HEK293 (cell line): ENCODE results near the gene PHLPP2.
A peak's percentile ranks its signal among the peaks of the same experiment; 100 is the strongest.

Experiments used
- CTCF ChIA-PET: fragments of 350-600 bp; formaldehyde crosslinking; extraction: SDS; loops from one replicate; lab custom pipeline; 2021; ENCODE audit warnings: antibody characterized with exemption; lab: Yijun Ruan, JAX
- POLR2A ChIA-PET: fragments of 300-600 bp; formaldehyde crosslinking; extraction: SDS; loops from one replicate; lab custom pipeline; 2020; ENCODE audit warnings: antibody characterized with exemption, inconsistent platforms; lab: Yijun Ruan, JAX
- H3K27ac ChIP-seq: fragments of 200-500 bp; sonication (Bioruptor generic); 2 replicates; pipeline ENCODE4 v1.5.1; 2014; ENCODE audit warnings: low read depth, low read length, control low read depth, inconsistent platforms; ENCODE audit errors: extremely low read depth
- H3K36me3 ChIP-seq, 2 experiments: fragments of 200-500 bp in 1 of 2; sonication (Bioruptor generic) in 1 of 2; 1 replicate in 1 of 2; 2 replicates in 1 of 2; pipeline ENCODE4 v1.5.1; 2014 to 2017; ENCODE audit warnings: inconsistent platforms in 2 of 2, low read length in 2 of 2; ENCODE audit not compliant: control insufficient read depth in 2 of 2, insufficient read depth in 1 of 2
- H3K4me1 ChIP-seq: fragments of 200-500 bp; sonication (Bioruptor generic); 2 replicates; pipeline ENCODE4 v1.5.1; 2014; ENCODE audit warnings: mild to moderate bottlenecking, low read length, inconsistent platforms; ENCODE audit not compliant: control insufficient read depth, insufficient read depth
- H3K4me3 ChIP-seq: 2 replicates; pipeline ENCODE4 v1.5.1; 2011; ENCODE audit warnings: low read depth, mild to moderate bottlenecking, control low read depth, low read length, moderate library complexity
- H3K9me3 ChIP-seq: fragments of 200-500 bp; sonication (Bioruptor generic); 2 replicates; pipeline ENCODE4 v1.5.1; 2014; ENCODE audit warnings: low read depth, low read length, inconsistent platforms; ENCODE audit not compliant: control insufficient read depth, insufficient read depth
- HOXC10 ChIP-seq: sonication (generic); formaldehyde crosslinking; IDR thresholded peaks from 2 replicates; pipeline ENCODE4 v1.8.1; 2023; ENCODE audit warnings: mild to moderate bottlenecking, missing genetic modification reagents
- IKZF3 ChIP-seq: fragments of 450-650 bp; IDR thresholded peaks from 2 replicates; pipeline ENCODE4 v1.5.0; 2018; ENCODE audit warnings: missing biosample characterization, mild to moderate bottlenecking, missing genetic modification characterization, moderate library complexity
- MEIS1 ChIP-seq: sonication (generic); formaldehyde crosslinking; IDR thresholded peaks from 2 replicates; pipeline ENCODE4 v1.8.1; 2022; ENCODE audit warnings: missing genetic modification reagents, mild to moderate bottlenecking, borderline replicate concordance
- SP3 ChIP-seq: fragments of 450-650 bp; formaldehyde crosslinking; IDR thresholded peaks from 2 replicates; pipeline ENCODE4 v1.5.1; 2016; ENCODE audit warnings: missing biosample characterization, missing genetic modification characterization
- ZBTB20 ChIP-seq: fragments of 450-650 bp; formaldehyde crosslinking; IDR thresholded peaks from 2 replicates; pipeline ENCODE4 v1.5.1; 2016; ENCODE audit warnings: missing biosample characterization, missing genetic modification characterization
- ZBTB48 ChIP-seq: fragments of 450-650 bp; formaldehyde crosslinking; IDR thresholded peaks from 2 replicates; pipeline ENCODE4 v1.5.1; 2016; ENCODE audit warnings: missing biosample characterization, missing genetic modification characterization
- ZBTB7A ChIP-seq: fragments of 450-650 bp; formaldehyde crosslinking; IDR thresholded peaks from 2 replicates; pipeline ENCODE4 v1.5.1; 2016; ENCODE audit warnings: low read depth, missing biosample characterization, missing genetic modification characterization
- ZFHX2 ChIP-seq: fragments of 450-650 bp; formaldehyde crosslinking; conservative IDR thresholded peaks from 2 replicates; pipeline ENCODE4 v1.5.1; 2016; ENCODE audit warnings: missing biosample characterization, missing genetic modification characterization
- ZNF10 ChIP-seq: fragments of 450-650 bp; formaldehyde crosslinking; IDR thresholded peaks from 2 replicates; pipeline ENCODE4 v1.5.1; 2017; ENCODE audit warnings: missing biosample characterization, missing genetic modification characterization
- ZNF184 ChIP-seq: fragments of 450-650 bp; IDR thresholded peaks from 2 replicates; pipeline ENCODE4 v1.5.1; 2018; ENCODE audit warnings: missing biosample characterization, mild to moderate bottlenecking, missing genetic modification characterization
- ZNF292 ChIP-seq: fragments of 450-650 bp; formaldehyde crosslinking; IDR thresholded peaks from 2 replicates; pipeline ENCODE4 v1.5.1; 2016; ENCODE audit warnings: low read depth, missing biosample characterization, missing genetic modification characterization, borderline replicate concordance
- ZNF335 ChIP-seq: fragments of 450-650 bp; formaldehyde crosslinking; conservative IDR thresholded peaks from 2 replicates; pipeline ENCODE4 v1.5.1; 2016; ENCODE audit warnings: missing biosample characterization, missing genetic modification characterization
- ZNF341 ChIP-seq: fragments of 450-650 bp; formaldehyde crosslinking; IDR thresholded peaks from 2 replicates; pipeline ENCODE4; 2016; ENCODE audit warnings: low read depth, missing biosample characterization, missing genetic modification characterization
- ZNF394 ChIP-seq: fragments of 450-650 bp; formaldehyde crosslinking; IDR thresholded peaks from 2 replicates; pipeline ENCODE4 v1.5.1; 2016; ENCODE audit warnings: missing biosample characterization, missing genetic modification characterization, mild to moderate bottlenecking, moderate library complexity, borderline replicate concordance
- ZNF561 ChIP-seq: fragments of 450-650 bp; IDR thresholded peaks from 2 replicates; pipeline ENCODE4 v1.5.1; 2018; ENCODE audit warnings: missing biosample characterization, missing genetic modification characterization, borderline replicate concordance
- ZNF621 ChIP-seq: fragments of 450-650 bp; formaldehyde crosslinking; IDR thresholded peaks from 2 replicates; pipeline ENCODE4 v1.5.1; 2017; ENCODE audit warnings: missing biosample characterization, missing genetic modification characterization
- ZNF629 ChIP-seq: fragments of 450-650 bp; formaldehyde crosslinking; IDR thresholded peaks from 2 replicates; pipeline ENCODE4 v1.5.1; 2017; ENCODE audit warnings: missing biosample characterization, missing genetic modification characterization
- ZNF701 ChIP-seq: fragments of 450-650 bp; formaldehyde crosslinking; IDR thresholded peaks from 2 replicates; pipeline ENCODE4 v1.5.1; 2016; ENCODE audit warnings: missing biosample characterization, missing genetic modification characterization
- ZNF747 ChIP-seq: fragments of 450-650 bp; formaldehyde crosslinking; IDR thresholded peaks from 2 replicates; pipeline ENCODE4 v1.5.1; 2016; ENCODE audit warnings: missing biosample characterization, missing genetic modification characterization
- ZNF830 ChIP-seq: fragments of 450-650 bp; IDR thresholded peaks from 2 replicates; pipeline ENCODE4 v1.5.0; 2018; ENCODE audit warnings: missing biosample characterization, missing genetic modification characterization, low read depth, mild to moderate bottlenecking, moderate library complexity
- ZSCAN16 ChIP-seq: fragments of 450-650 bp; formaldehyde crosslinking; IDR thresholded peaks from 2 replicates; pipeline ENCODE4 v1.5.1; 2016; ENCODE audit warnings: missing biosample characterization, missing genetic modification characterization
- ZSCAN30 ChIP-seq: fragments of 450-650 bp; IDR thresholded peaks from 2 replicates; pipeline ENCODE4 v1.5.1; 2018; ENCODE audit warnings: missing biosample characterization, mild to moderate bottlenecking, missing genetic modification characterization, moderate library complexity
- TF ChIP-seq, protein P1 (sequence below): fragments of 450-650 bp; formaldehyde crosslinking; IDR thresholded peaks from 2 replicates; pipeline ENCODE4 v1.5.1; 2016; ENCODE audit warnings: missing biosample characterization, missing genetic modification characterization
- TF ChIP-seq, protein P2 (sequence below): fragments of 450-650 bp; formaldehyde crosslinking; IDR thresholded peaks from 2 replicates; pipeline ENCODE4 v1.5.1; 2017; ENCODE audit warnings: missing biosample characterization, missing genetic modification characterization
- TF ChIP-seq, protein P3 (sequence below): IDR thresholded peaks from 2 replicates; pipeline ENCODE4 v1.6.1; 2011; ENCODE audit warnings: mild to moderate bottlenecking, low read depth, low read length, borderline replicate concordance

PHLPP2 gene

DNA sequence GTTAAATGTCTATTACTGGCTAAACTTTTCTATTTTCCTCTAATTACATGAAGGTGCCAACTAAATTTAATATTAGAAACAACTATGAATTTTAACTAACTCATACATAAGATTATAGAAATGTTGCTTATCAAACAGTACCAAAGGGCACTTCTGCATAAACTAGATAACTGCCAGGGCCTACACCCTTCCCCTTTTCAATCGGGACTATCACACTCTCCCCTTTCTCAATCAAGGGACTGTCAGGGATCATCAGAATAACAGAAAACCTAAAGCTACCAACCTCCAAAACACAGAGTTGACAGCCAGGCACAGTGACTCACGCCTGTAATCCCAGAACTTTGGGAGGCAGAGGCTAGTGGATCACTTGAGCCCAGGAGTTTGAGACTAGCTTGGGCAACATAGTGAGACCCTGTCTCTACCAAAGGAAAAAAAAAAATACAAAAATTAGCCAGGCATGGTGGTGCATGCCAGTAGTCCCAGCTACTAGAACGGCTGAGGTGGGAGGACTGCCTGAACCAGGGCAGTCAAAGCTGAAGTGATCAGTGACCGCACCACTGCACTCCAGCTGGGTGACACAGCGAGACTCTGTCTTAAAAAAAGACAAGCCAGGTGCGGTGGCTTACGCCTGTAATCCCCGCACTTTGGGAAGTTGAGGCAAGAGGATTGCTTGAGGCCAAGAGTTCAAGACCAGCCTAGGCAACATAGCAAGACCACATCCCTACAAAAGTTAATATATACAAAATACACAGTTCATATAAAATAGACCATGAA, 3.2 kb upstream of the PHLPP2 start:
- Histone ChIP-seq H3K4me1 (0 out of 2 replicates have a peak, but pooled peaks cover 2% of the 10 kb centered on the region), H3K27ac (no peak overlapping the region), H3K36me3 (peaks cover 5 to 27% of the 10 kb centered on the region in 2 experiments; a peak in 2 of 3 replicates), H3K9me3 (no peaks in the 10 kb centered on the region), H3K4me3 (no peak overlapping the region)
- CTCF ChIA-PET: no interaction called here
- TF ChIP-seq ZBTB48 (tag by site-specific recombination) (peak; percentile 45; the same call in 1 of the 2 replicates), ZSCAN16 (tag by site-specific recombination) (no peak)
- POLR2A ChIA-PET: no interaction called here

- Histone ChIP-seq H3K9me3 (no peaks in the 10 kb centered on the region), H3K4me3 (no peak overlapping the region), H3K27ac (no peak overlapping the region), H3K4me1 (0 out of 2 replicates have a peak, but pooled peaks cover 2% of the 10 kb centered on the region), H3K36me3 (peaks cover 0 to 17% of the 10 kb centered on the region in 2 experiments; a peak in 1 of 3 replicates)
- ChIA-PET POLR2A (no interaction called here), CTCF (interaction anchor here (0.7 to 1.1 kb wide), 2 partner anchors 19 to 138 kb away, joined by 4 to 6 read pairs; no protein-coding TSS in a partner anchor)
- TF ChIP-seq SP3 (tag by site-specific recombination) (no peak), MEIS1 (CRISPR knock-in tag) (no peak), ZNF394 (tag by site-specific recombination) (no peak), ZNF830 (tag by site-specific recombination) (no peak), ZNF292 (no peak), ZNF701 (tag by site-specific recombination) (no peak), ZNF335 (no peak)
These were observed 2.2 kb upstream of the PHLPP2 start for GRCh38 chr16:71726476-71727315.

DNA sequence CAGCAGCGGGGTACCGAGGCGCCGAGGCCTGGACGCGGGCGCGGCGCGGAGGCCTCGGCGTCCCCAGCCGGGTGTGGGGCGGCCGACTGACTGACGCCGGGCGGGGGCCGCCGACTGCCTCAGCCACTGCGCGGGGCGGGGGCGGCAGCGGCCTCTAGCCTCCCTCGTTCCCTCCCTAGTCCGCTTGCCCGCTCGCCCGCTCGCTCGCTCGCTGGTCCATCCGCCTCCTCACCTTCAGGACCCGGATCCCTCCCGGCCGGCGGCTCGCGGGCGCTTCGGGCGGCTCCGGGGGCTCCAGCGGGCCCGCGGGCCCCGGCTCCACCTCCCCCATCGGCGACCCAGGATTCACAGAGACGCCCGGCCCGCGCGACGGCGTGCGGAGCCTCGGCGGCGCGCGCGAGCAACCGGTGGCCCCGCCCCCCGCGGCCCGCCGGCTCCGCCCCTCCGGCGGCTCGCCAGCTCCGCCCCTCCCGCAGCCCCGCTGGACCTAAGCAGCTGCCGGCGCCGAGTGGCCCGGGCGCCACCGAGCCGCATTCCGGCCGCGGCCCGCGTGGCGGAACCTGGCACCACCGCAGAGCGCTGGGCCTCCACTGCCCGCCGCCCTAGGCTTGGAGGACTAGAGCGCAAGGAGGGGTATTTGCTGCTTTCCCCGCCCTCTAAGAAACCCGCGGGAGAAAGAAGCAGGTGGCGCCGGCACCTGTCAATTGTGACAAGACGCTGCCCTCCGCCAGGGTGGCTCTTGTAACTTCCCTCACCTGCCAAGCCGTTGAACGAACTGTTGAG, 773 bp downstream of the PHLPP2 start:
- ChIA-PET POLR2A (interaction anchor here (1.4 kb wide), 1 partner anchor 370 kb away, joined by 3 read pairs; the partner anchor contains the start of genes DHX38 and TXNL4B), CTCF (interaction anchor here (0.6 kb wide), 1 partner anchor 37 kb away, joined by 3 read pairs; no protein-coding TSS in a partner anchor)
- Histone ChIP-seq H3K9me3 (no peaks in the 10 kb centered on the region), H3K4me1 (0 out of 2 replicates have a peak, but pooled peaks cover 2% of the 10 kb centered on the region), H3K36me3 (peaks cover 0 to 3% of the 10 kb centered on the region in 2 experiments), H3K4me3 (peak overlapping the region; percentile 67), H3K27ac (peak overlapping the region; percentile 96)
- TF ChIP-seq ZNF10 (tag by site-specific recombination) (peak; percentile 90), ZBTB7A (no peak), ZBTB20 (peak; percentile 78; the same call in 1 of the 2 replicates), HOXC10 (CRISPR knock-in tag) (no peak), ZNF561 (tag by site-specific recombination) (0 out of 2 replicates have a peak, but pooled peaks have one; percentile 15), ZNF184 (tag by site-specific recombination) (no peak), ZNF335 (peak; percentile 72), ZFHX2 (tag by site-specific recombination) (peak; percentile 45; the same call in 1 of the 2 replicates), ZNF341 (peak; percentile 33; the same call in 1 of the 2 replicates), ZNF747 (tag by site-specific recombination) (no peak), IKZF3 (tag by site-specific recombination) (no peak), ZNF629 (tag by site-specific recombination) (no peak), MEIS1 (CRISPR knock-in tag) (no peak), ZNF621 (tag by site-specific recombination) (no peak), ZSCAN30 (tag by site-specific recombination) (0 out of 2 replicates have a peak, but pooled peaks have one; percentile 4)
- TF ChIP-seq, protein P1, sequence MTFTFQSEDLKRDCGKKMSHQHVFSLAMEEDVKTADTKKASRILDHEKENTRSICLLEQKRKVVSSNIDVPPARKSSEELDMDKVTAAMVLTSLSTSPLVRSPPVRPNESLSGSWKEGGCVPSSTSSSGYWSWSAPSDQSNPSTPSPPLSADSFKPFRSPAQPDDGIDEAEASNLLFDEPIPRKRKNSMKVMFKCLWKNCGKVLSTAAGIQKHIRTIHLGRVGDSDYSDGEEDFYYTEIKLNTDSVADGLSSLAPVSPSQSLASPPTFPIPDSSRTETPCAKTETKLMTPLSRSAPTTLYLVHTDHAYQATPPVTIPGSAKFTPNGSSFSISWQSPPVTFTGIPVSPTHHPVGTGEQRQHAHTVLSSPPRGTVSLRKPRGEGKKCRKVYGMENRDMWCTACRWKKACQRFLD: no peak
- TF ChIP-seq, protein P2, sequence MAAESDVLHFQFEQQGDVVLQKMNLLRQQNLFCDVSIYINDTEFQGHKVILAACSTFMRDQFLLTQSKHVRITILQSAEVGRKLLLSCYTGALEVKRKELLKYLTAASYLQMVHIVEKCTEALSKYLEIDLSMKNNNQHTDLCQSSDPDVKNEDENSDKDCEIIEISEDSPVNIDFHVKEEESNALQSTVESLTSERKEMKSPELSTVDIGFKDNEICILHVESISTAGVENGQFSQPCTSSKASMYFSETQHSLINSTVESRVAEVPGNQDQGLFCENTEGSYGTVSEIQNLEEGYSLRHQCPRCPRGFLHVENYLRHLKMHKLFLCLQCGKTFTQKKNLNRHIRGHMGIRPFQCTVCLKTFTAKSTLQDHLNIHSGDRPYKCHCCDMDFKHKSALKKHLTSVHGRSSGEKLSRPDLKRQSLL (tag by site-specific recombination): no peak
- TF ChIP-seq, protein P3, sequence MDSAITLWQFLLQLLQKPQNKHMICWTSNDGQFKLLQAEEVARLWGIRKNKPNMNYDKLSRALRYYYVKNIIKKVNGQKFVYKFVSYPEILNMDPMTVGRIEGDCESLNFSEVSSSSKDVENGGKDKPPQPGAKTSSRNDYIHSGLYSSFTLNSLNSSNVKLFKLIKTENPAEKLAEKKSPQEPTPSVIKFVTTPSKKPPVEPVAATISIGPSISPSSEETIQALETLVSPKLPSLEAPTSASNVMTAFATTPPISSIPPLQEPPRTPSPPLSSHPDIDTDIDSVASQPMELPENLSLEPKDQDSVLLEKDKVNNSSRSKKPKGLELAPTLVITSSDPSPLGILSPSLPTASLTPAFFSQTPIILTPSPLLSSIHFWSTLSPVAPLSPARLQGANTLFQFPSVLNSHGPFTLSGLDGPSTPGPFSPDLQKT: no peak
